ENCODE results near the gene SORBS2.

DNA sequence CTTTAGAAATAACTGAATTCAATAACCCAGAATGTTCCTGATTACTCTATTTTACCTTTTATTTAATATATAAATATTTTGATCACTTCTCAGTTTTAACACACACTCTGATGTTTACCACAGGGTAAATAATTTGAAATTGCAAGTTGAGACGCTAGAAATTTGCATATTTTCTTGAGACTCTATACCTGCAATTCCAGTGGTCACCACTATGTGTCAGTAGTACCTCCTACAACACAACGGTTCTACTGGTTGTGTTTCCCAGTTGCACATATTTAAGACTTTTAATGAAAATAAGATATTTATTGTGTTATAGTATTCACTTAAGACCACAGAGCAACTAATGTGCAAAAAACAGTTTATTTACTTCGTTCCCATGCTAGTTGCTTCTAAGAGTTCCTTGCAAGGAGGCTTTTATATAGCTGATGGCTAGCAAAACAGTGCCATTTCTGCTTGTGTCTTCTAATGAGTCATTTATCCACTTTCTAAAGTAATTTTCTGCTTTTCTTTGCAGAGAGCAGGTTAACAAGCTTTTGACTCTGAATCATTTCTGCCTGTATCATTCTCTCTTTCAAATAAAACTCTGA lies 177.8 kb downstream of the SORBS2 start:
- TF ChIP-seq, protein P1, sequence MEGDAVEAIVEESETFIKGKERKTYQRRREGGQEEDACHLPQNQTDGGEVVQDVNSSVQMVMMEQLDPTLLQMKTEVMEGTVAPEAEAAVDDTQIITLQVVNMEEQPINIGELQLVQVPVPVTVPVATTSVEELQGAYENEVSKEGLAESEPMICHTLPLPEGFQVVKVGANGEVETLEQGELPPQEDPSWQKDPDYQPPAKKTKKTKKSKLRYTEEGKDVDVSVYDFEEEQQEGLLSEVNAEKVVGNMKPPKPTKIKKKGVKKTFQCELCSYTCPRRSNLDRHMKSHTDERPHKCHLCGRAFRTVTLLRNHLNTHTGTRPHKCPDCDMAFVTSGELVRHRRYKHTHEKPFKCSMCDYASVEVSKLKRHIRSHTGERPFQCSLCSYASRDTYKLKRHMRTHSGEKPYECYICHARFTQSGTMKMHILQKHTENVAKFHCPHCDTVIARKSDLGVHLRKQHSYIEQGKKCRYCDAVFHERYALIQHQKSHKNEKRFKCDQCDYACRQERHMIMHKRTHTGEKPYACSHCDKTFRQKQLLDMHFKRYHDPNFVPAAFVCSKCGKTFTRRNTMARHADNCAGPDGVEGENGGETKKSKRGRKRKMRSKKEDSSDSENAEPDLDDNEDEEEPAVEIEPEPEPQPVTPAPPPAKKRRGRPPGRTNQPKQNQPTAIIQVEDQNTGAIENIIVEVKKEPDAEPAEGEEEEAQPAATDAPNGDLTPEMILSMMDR (IDR thresholded peaks at IDR 0.05): peak; percentile 54
- TF ChIP-seq EZH2 (IDR thresholded peaks at IDR 0.05; ENCODE audit: borderline replicate concordance, insufficient read depth, low read depth, low read length, poor library complexity, severe bottlenecking): no peak
